GM21737 (cell line): Measurements from ENCODE around the gene RNASE13.
"Not testable (repeated sequence)": the region's sequence is repeated elsewhere in the genome, so short reads cannot be mapped to it uniquely, and the experiment has no call there.

Source experiments
- ATAC-seq: cut with Tn5 transposase; IDR thresholded peaks from one replicate; pipeline ENCODE4 v1.9.1; 2021; ENCODE audit warnings: mild to moderate bottlenecking, moderate library complexity; ENCODE audit not compliant: unreplicated experiment

The RNASE13 gene

GRCh38 chr14:21023817-21024584 lies 10.6 kb downstream of the RNASE13 start:
- no peak for ATAC-seq

- ATAC-seq: no peak
Observed at GRCh38 chr14:21023174-21023573, 11.4 kb downstream of the RNASE13 start.

- ATAC-seq: no peak
Observed at GRCh38 chr14:21022686-21023085, 11.9 kb downstream of the RNASE13 start.

- no peak for ATAC-seq
Observed at GRCh38 chr14:21020977-21021545, 13.5 kb downstream of the RNASE13 start.

GRCh38 chr14:21019366-21019765 lies 15.2 kb downstream of the RNASE13 start:
- ATAC-seq: no peak

- no peak for ATAC-seq
Observed at GRCh38 chr14:21018781-21019180, 15.8 kb downstream of the RNASE13 start.

- no peak for ATAC-seq
Observed at GRCh38 chr14:21018286-21018685, 16.3 kb downstream of the RNASE13 start.

GRCh38 chr14:21017528-21018245 lies 16.9 kb downstream of the RNASE13 start:
- no peak for ATAC-seq

GRCh38 chr14:21016413-21017190 lies 18.0 kb downstream of the RNASE13 start:
- ATAC-seq: no peak

GRCh38 chr14:21015312-21015711 lies 19.3 kb downstream of the RNASE13 start:
- no peak for ATAC-seq

- no peak for ATAC-seq
Observed at GRCh38 chr14:21014761-21015190, 19.8 kb downstream of the RNASE13 start.

- no peak for ATAC-seq
Observed at GRCh38 chr14:21011136-21011535, 23.5 kb downstream of the RNASE13 start.

GRCh38 chr14:21009721-21010120 lies 24.9 kb downstream of the RNASE13 start:
- not testable (repeated sequence) for ATAC-seq

- ATAC-seq: no peak
Observed at GRCh38 chr14:21003788-21004346, 30.7 kb downstream of the RNASE13 start.

- no peak for ATAC-seq
Observed at GRCh38 chr14:21001218-21001617, 33.4 kb downstream of the RNASE13 start.

- no peak for ATAC-seq
Observed at GRCh38 chr14:20999591-20999990, 35.0 kb downstream of the RNASE13 start.

GRCh38 chr14:20998674-20999366 lies 35.8 kb downstream of the RNASE13 start, which contains the start of gene SLC39A2:
Gene SLC39A2, plus strand, starts transcription at chr14:20999293. Its CDS starts 154 bp downstream, at chr14:20999447.
- no peak for ATAC-seq

- ATAC-seq: no peak
Observed at GRCh38 chr14:20998139-20998538, 36.5 kb downstream of the RNASE13 start.

GRCh38 chr14:20997564-20997963 lies 37.0 kb downstream of the RNASE13 start:
- ATAC-seq: no peak

- no peak for ATAC-seq
Observed at GRCh38 chr14:20997115-20997514, 37.5 kb downstream of the RNASE13 start.
